Measurements from ENCODE around the gene CCDC24. TPM values are rescaled to one million over a fixed set of nuclear protein-coding genes. Genes with fewer than 3 reads are reported as not detected.

The CCDC24 gene
- total RNA-seq, 2 donors from 2014 or later, result 14.3 to 23.7 TPM

DNA sequence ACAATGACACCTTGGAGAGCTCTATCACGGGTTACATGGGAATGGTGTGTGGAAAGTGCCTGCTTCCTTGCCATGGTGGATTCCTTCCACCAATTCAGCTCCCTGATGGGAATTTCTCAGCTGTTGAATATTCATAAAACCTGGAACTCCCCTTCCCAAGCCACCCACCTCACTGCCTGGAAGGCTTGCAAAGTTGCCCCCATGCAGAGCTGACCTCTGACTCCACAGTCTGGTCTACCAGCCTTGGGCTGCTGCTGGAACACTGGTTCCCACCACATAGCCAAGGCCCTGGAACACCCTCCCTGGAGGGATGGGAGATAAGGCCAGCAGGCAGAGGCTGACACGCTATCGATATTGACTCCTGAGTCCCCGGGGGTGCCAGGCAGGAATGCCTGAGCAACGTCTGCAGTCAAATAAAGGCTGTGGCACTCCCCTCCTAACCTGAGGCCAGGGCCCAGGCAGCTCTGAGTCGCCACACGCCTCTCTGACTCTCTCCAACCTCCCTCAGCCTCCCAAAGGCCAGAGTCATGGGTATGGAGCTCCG is 8.8 kb downstream of the CCDC24 start:
- H3K9me3 ChIP-seq, result no peaks in the 10 kb centered on the region
- H3K27me3 ChIP-seq (replicated peaks; ENCODE audit: insufficient read depth), result no peaks in the 10 kb centered on the region
- DNase-seq (ENCODE audit: low spot score), result no peak
- H3K4me1 ChIP-seq (replicated peaks), result no peaks in the 10 kb centered on the region
- H3K4me3 ChIP-seq, result no peak overlapping the region
- H3K27ac ChIP-seq, result no peak overlapping the region
- H3K36me3 ChIP-seq, result no peaks in the 10 kb centered on the region
- TF ChIP-seq POLR2A (IDR thresholded peaks at IDR 0.05), result no peak
- TF ChIP-seq, protein P1, sequence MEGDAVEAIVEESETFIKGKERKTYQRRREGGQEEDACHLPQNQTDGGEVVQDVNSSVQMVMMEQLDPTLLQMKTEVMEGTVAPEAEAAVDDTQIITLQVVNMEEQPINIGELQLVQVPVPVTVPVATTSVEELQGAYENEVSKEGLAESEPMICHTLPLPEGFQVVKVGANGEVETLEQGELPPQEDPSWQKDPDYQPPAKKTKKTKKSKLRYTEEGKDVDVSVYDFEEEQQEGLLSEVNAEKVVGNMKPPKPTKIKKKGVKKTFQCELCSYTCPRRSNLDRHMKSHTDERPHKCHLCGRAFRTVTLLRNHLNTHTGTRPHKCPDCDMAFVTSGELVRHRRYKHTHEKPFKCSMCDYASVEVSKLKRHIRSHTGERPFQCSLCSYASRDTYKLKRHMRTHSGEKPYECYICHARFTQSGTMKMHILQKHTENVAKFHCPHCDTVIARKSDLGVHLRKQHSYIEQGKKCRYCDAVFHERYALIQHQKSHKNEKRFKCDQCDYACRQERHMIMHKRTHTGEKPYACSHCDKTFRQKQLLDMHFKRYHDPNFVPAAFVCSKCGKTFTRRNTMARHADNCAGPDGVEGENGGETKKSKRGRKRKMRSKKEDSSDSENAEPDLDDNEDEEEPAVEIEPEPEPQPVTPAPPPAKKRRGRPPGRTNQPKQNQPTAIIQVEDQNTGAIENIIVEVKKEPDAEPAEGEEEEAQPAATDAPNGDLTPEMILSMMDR (IDR thresholded peaks at IDR 0.05), result no peak
- no peak for TF ChIP-seq POLR2AphosphoS5 (IDR thresholded peaks at IDR 0.05)
- 76% methylated on average over 7 of the region's 8 CpGs for WGBS
- intact Hi-C loops (cut with DNase I), result no loop called here

DNA sequence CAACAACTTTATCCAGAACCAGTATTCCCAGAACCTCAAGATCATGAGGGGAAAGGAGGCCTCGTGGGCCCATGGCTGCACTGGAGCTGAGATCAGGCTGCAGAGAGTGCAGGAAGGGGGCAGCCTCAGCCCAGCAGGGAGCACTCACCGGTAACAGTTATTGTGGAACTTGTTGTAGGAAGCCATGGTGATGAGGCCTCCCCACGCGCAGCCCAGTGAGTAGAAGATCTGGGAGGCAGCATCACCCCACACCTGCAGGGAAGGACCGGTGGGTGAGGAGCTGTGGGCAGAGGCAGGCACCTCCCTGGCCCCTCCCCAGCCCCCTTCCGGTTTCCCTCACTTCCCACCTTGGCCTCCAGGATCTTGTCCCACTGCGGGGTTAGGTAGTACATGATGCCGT is 10.8 kb downstream of the CCDC24 start:
- H3K27me3 ChIP-seq (replicated peaks; ENCODE audit: insufficient read depth), result no peaks in the 10 kb centered on the region
- H3K4me3 ChIP-seq, result no peak overlapping the region
- no peak overlapping the region for H3K27ac ChIP-seq
- no peak for DNase-seq (ENCODE audit: low spot score)
- no peaks in the 10 kb centered on the region for H3K36me3 ChIP-seq
- no peaks in the 10 kb centered on the region for H3K4me1 ChIP-seq (replicated peaks)
- WGBS, result 80% methylated on average over 8 of the region's 8 CpGs
- no peak for TF ChIP-seq POLR2AphosphoS5 (IDR thresholded peaks at IDR 0.05)
- TF ChIP-seq, protein P1 (IDR thresholded peaks at IDR 0.05), result no peak
- no peak for TF ChIP-seq POLR2A (IDR thresholded peaks at IDR 0.05)
- H3K9me3 ChIP-seq, result no peaks in the 10 kb centered on the region
- intact Hi-C loops (cut with DNase I), result no loop called here

GRCh38 chr1:44002606-44003157 is 11.3 kb downstream of the CCDC24 start:
- 92% methylated on average over 13 of the region's 14 CpGs for WGBS
- Histone ChIP-seq H3K27ac (no peak overlapping the region), H3K36me3 (no peaks in the 10 kb centered on the region), H3K4me3 (no peak overlapping the region), H3K4me1 (replicated peaks) (no peaks in the 10 kb centered on the region), H3K27me3 (replicated peaks; ENCODE audit: insufficient read depth) (no peaks in the 10 kb centered on the region), H3K9me3 (no peaks in the 10 kb centered on the region)
- TF ChIP-seq POLR2A (IDR thresholded peaks at IDR 0.05) (no peak), POLR2AphosphoS5 (IDR thresholded peaks at IDR 0.05) (no peak)
- TF ChIP-seq, protein P1 (IDR thresholded peaks at IDR 0.05), result no peak
- no peak for DNase-seq (ENCODE audit: low spot score)
- intact Hi-C loops (cut with DNase I), result no loop called here

DNA sequence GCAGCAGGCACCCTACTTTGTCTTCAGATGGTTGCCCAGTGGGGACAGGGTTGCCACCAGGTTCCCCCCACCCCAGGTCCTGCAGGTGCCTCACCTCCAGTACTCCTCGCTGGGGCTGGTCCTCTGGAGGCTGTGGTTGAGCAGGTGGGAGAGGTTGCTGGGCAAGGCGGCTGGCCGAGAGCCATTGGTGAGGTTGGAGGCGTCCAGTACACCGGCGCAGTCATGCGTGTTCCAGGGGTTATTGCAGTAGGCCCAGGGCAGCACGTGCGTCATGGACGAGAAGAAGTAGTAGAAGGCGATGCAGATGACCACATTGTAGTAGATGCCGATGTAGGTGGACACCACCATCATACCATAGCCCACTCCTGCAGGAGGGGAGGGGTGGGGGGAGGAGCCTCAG is 16.9 kb downstream of the CCDC24 start:
- no peak for DNase-seq (ENCODE audit: low spot score)
- Histone ChIP-seq H3K27me3 (replicated peaks; ENCODE audit: insufficient read depth) (no peaks in the 10 kb centered on the region), H3K9me3 (no peaks in the 10 kb centered on the region), H3K4me3 (no peak overlapping the region), H3K27ac (no peak overlapping the region), H3K4me1 (replicated peaks) (no peaks in the 10 kb centered on the region), H3K36me3 (no peaks in the 10 kb centered on the region)
- 94% methylated on average over 12 of the region's 12 CpGs for WGBS
- TF ChIP-seq, protein P1 (IDR thresholded peaks at IDR 0.05), result no peak
- no peak for TF ChIP-seq POLR2AphosphoS5 (IDR thresholded peaks at IDR 0.05)
- no peak for TF ChIP-seq POLR2A (IDR thresholded peaks at IDR 0.05)
- intact Hi-C loops (cut with DNase I), result no loop called here

GRCh38 chr1:44010935-44011471 is 19.6 kb downstream of the CCDC24 start:
- Histone ChIP-seq H3K27ac (no peak overlapping the region), H3K9me3 (no peaks in the 10 kb centered on the region), H3K36me3 (no peaks in the 10 kb centered on the region), H3K27me3 (replicated peaks; ENCODE audit: insufficient read depth) (no peaks in the 10 kb centered on the region), H3K4me1 (replicated peaks) (no peaks in the 10 kb centered on the region), H3K4me3 (no peak overlapping the region)
- no peak for DNase-seq (ENCODE audit: low spot score)
- intact Hi-C loops (cut with DNase I), result no loop called here
- 64% methylated on average over 11 of the region's 11 CpGs for WGBS
- TF ChIP-seq POLR2AphosphoS5 (IDR thresholded peaks at IDR 0.05) (no peak), POLR2A (IDR thresholded peaks at IDR 0.05) (no peak)
- TF ChIP-seq, protein P1 (IDR thresholded peaks at IDR 0.05), result no peak
